ENCODE data around the gene ZNF70. TPM values are rescaled to one million over a fixed set of nuclear protein-coding genes. Genes with fewer than 3 reads are reported as not detected.
"Not testable (repeated sequence)": the region's sequence is repeated elsewhere in the genome, so short reads cannot be mapped to it uniquely, and the experiment has no call there.

ZNF70 gene
- total RNA-seq, 1 donor from 2014 or later, result 2.5 TPM

GRCh38 chr22:23743303-23743705 lies 7.6 kb downstream of the ZNF70 start:
- no peaks in the 10 kb centered on the region for H3K27me3 Mint-ChIP-seq

GRCh38 chr22:23742505-23743264 lies 8.2 kb downstream of the ZNF70 start:
- H3K4me3 Mint-ChIP-seq, result no peak overlapping the region
- peaks cover 24% of the 10 kb centered on the region for H3K36me3 Mint-ChIP-seq (ENCODE audit: low read depth)
- no peaks in the 10 kb centered on the region for H3K4me1 Mint-ChIP-seq
- no peaks in the 10 kb centered on the region for H3K27me3 Mint-ChIP-seq
- H3K27ac Mint-ChIP-seq, result no peak overlapping the region
- no peak for DNase-seq
- H3K9me3 Mint-ChIP-seq, result peaks cover 6% of the 10 kb centered on the region
- intact Hi-C loops (cut with micrococcal nuclease), result no loop called here

More at GRCh38 chr22:23743303-23743705, 7.6 kb downstream of the ZNF70 start:
- intact Hi-C loops (cut with micrococcal nuclease), result no loop called here
- H3K9me3 Mint-ChIP-seq, result peaks cover 6% of the 10 kb centered on the region
- no peak overlapping the region for H3K27ac Mint-ChIP-seq
- H3K4me3 Mint-ChIP-seq, result no peak overlapping the region
- H3K4me1 Mint-ChIP-seq, result no peaks in the 10 kb centered on the region
- no peak for DNase-seq
- peaks cover 24% of the 10 kb centered on the region for H3K36me3 Mint-ChIP-seq (ENCODE audit: low read depth)

GRCh38 chr22:23737696-23738095 lies 13.2 kb downstream of the ZNF70 start:
- no peaks in the 10 kb centered on the region for H3K9me3 Mint-ChIP-seq
- no peaks in the 10 kb centered on the region for H3K4me1 Mint-ChIP-seq
- no peak overlapping the region for H3K27ac Mint-ChIP-seq
- intact Hi-C loops (cut with micrococcal nuclease), result no loop called here
- no peak for DNase-seq
- H3K4me3 Mint-ChIP-seq, result no peak overlapping the region
- no peaks in the 10 kb centered on the region for H3K36me3 Mint-ChIP-seq (ENCODE audit: low read depth)
- H3K27me3 Mint-ChIP-seq, result peaks cover 3% of the 10 kb centered on the region

DNA sequence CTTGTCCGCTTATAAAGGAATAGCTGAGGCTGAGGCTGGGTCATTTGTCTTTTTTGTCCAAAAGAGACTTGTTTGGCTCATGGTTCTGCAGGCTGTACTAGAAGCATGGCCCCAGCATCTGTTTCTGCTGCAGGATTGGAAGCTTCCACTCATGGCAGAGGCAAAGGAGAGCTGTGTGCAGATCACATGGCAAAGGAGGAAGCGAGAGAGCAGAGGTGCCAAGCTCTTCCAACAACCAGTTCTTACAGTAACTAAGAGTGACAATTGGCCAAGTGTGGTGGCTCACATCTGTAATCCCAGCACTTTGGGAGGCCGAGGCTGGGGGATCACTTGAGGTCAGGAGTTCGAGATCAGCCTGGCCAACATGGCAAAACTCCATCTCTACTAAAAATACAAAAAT lies 22.8 kb downstream of the ZNF70 start:
- not testable (repeated sequence) for H3K27me3 Mint-ChIP-seq

GRCh38 chr22:23722724-23723123 lies 28.2 kb downstream of the ZNF70 start:
- H3K27me3 Mint-ChIP-seq, result peaks cover 9% of the 10 kb centered on the region
- H3K9me3 Mint-ChIP-seq, result no peaks in the 10 kb centered on the region
- no peaks in the 10 kb centered on the region for H3K4me1 Mint-ChIP-seq
- H3K4me3 Mint-ChIP-seq, result no peak overlapping the region
- H3K36me3 Mint-ChIP-seq (ENCODE audit: low read depth), result no peaks in the 10 kb centered on the region
- no peak for DNase-seq
- intact Hi-C loops (cut with micrococcal nuclease), result no loop called here
- no peak overlapping the region for H3K27ac Mint-ChIP-seq

More for the DNA sequence above, 22.8 kb downstream of the ZNF70 start:
- H3K4me1 Mint-ChIP-seq; DNase-seq; H3K4me3 Mint-ChIP-seq; H3K36me3 Mint-ChIP-seq (ENCODE audit: low read depth); intact Hi-C loops (cut with micrococcal nuclease); H3K9me3 Mint-ChIP-seq; H3K27ac Mint-ChIP-seq: not testable (repeated sequence)

- DNase-seq, result no peak
- H3K27ac Mint-ChIP-seq, result no peak overlapping the region
- intact Hi-C loops (cut with micrococcal nuclease), result no loop called here
Measured at GRCh38 chr22:23722160-23722559, 28.8 kb downstream of the ZNF70 start.

DNA sequence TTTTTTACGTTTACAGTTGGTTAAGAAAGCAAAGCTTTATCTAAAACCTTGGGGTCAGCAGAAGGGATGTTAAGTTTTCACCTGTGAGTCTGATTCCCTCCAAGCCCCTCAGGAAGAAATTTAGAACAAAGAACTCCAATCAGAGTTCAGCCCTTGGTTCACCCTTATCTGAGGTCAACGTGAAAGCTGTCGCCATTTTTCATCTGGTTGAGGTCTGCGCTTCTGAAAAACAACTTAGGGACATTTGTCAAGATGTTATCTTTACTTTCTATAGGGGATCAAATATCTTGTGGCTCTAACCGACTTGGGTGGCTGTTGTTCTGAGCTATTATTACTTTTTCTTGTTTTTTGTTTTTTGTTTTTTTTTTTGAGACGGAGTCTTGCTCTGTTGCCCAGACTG lies 30.1 kb downstream of the ZNF70 start:
- H3K4me1 Mint-ChIP-seq, result peaks cover 4% of the 10 kb centered on the region
- H3K9me3 Mint-ChIP-seq, result no peaks in the 10 kb centered on the region
- H3K36me3 Mint-ChIP-seq (ENCODE audit: low read depth), result peaks cover 1% of the 10 kb centered on the region
- H3K4me3 Mint-ChIP-seq, result no peak overlapping the region
- DNase-seq, result no peak
- intact Hi-C loops (cut with micrococcal nuclease), result no loop called here
- no peak overlapping the region for H3K27ac Mint-ChIP-seq
- peaks cover 3% of the 10 kb centered on the region for H3K27me3 Mint-ChIP-seq

More at GRCh38 chr22:23722160-23722559, 28.8 kb downstream of the ZNF70 start:
- Mint-ChIP-seq H3K9me3 (no peaks in the 10 kb centered on the region), H3K4me3 (no peak overlapping the region), H3K27me3 (peaks cover 8% of the 10 kb centered on the region), H3K4me1 (peaks cover 2% of the 10 kb centered on the region), H3K36me3 (ENCODE audit: low read depth) (no peaks in the 10 kb centered on the region)

- H3K4me1 Mint-ChIP-seq, result peaks cover 14% of the 10 kb centered on the region
- intact Hi-C loops (cut with micrococcal nuclease), result loop anchor here (10.0 kb wide), 1 partner anchor 116 kb away; the partner anchor contains the start of gene DERL3
- peak overlapping the region; percentile 34 for H3K27ac Mint-ChIP-seq
- H3K9me3 Mint-ChIP-seq, result no peaks in the 10 kb centered on the region
- peak overlapping the region; percentile 10 for H3K4me3 Mint-ChIP-seq
- DNase-seq, result no peak
- H3K27me3 Mint-ChIP-seq, result peaks cover 2% of the 10 kb centered on the region
- peaks cover 14% of the 10 kb centered on the region for H3K36me3 Mint-ChIP-seq (ENCODE audit: low read depth)
Measured at GRCh38 chr22:23718371-23719165, 32.3 kb downstream of the ZNF70 start.

GRCh38 chr22:23716811-23717801 lies 33.8 kb downstream of the ZNF70 start:
- Mint-ChIP-seq H3K27me3 (no peaks in the 10 kb centered on the region), H3K4me3 (peak overlapping the region; percentile 80), H3K9me3 (no peaks in the 10 kb centered on the region), H3K36me3 (ENCODE audit: low read depth) (peaks cover 21% of the 10 kb centered on the region), H3K27ac (peak overlapping the region; percentile 87), H3K4me1 (peaks cover 14% of the 10 kb centered on the region)
- DNase-seq, result peak; percentile 96
- intact Hi-C loops (cut with micrococcal nuclease), result loop anchor here (1.0 to 10.0 kb wide), 4 partner anchors 20 to 177 kb away; partner anchors contain the start of genes DERL3, MIF and SMARCB1

GRCh38 chr22:23715806-23716375 lies 35.0 kb downstream of the ZNF70 start:
- Mint-ChIP-seq H3K27ac (peak overlapping the region; percentile 69), H3K9me3 (no peaks in the 10 kb centered on the region), H3K4me1 (peaks cover 14% of the 10 kb centered on the region), H3K27me3 (no peaks in the 10 kb centered on the region), H3K4me3 (peak overlapping the region; percentile 80), H3K36me3 (ENCODE audit: low read depth) (peaks cover 28% of the 10 kb centered on the region)
- no peak for DNase-seq
- intact Hi-C loops (cut with micrococcal nuclease), result loop anchor here (2.0 to 10.0 kb wide), 3 partner anchors 19 to 119 kb away; partner anchors contain the start of genes DERL3 and SMARCB1

GRCh38 chr22:23714596-23715578 lies 36.0 kb downstream of the ZNF70 start:
- peak overlapping the region; percentile 69 for H3K27ac Mint-ChIP-seq
- no peak for DNase-seq
- H3K27me3 Mint-ChIP-seq, result no peaks in the 10 kb centered on the region
- peaks cover 20% of the 10 kb centered on the region for H3K4me1 Mint-ChIP-seq
- H3K4me3 Mint-ChIP-seq, result peak overlapping the region; percentile 80
- intact Hi-C loops (cut with micrococcal nuclease), result loop anchor here (10.0 kb wide), 1 partner anchor 120 kb away; the partner anchor contains the start of gene DERL3
- peaks cover 38% of the 10 kb centered on the region for H3K36me3 Mint-ChIP-seq (ENCODE audit: low read depth)
- H3K9me3 Mint-ChIP-seq, result no peaks in the 10 kb centered on the region

Data from activated CD4-positive, alpha-beta T cell treated with anti-CD3 and anti-CD28 coated beads, Interleukin-2, amount 10 ng/mL, durations not matched to agents 24 days and 14 days (primary cell).